SK-N-SH (cell line): ENCODE data around the gene INPPL1. TPM values are rescaled to one million over a fixed set of nuclear protein-coding genes. Genes with fewer than 3 reads are reported as not detected.

ENCODE experiments used
- CTCF ChIA-PET: fragments of 300-600, 350-600 bp; formaldehyde crosslinking; extraction: SDS; loops from one replicate; lab custom pipeline; 2021; lab: Yijun Ruan, JAX
- POLR2A ChIA-PET: fragments of 350-600 bp; sonication (Branson Sonifier 250); formaldehyde crosslinking; extraction: SDS; loops from one replicate; lab custom pipeline; 2020; ENCODE audit warnings: antibody characterized with exemption, inconsistent platforms; lab: Yijun Ruan, JAX
- DNase-seq: peaks from one replicate; pipeline ENCODE4 v3.0.0; 2012
- H2AFZ ChIP-seq: fragments of 200-600 bp; sonication (generic); 2 replicates; pipeline ENCODE4 v1.8.1; 2016; ENCODE audit warnings: antibody characterized with exemption, mild to moderate bottlenecking, low read depth
- H3F3A ChIP-seq: fragments of 200-600 bp; sonication (generic); replicated peaks from 2 replicates; pipeline ENCODE3; 2016; ENCODE audit warnings: antibody characterized with exemption, mild to moderate bottlenecking; ENCODE audit not compliant: insufficient read depth
- H3K27ac ChIP-seq, 2 experiments: fragments of 200-500 bp in 1 of 2; fragments of 200-600 bp in 1 of 2; sonication (Bioruptor generic) in 1 of 2; sonication (generic), shearing (Covaris generic) in 1 of 2; 2 replicates each; pipeline versions ENCODE4 v1.5.1 to v1.6.1; 2014 to 2016; ENCODE audit warnings: low read depth in 2 of 2, inconsistent platforms in 1 of 2, low read length in 1 of 2, mild to moderate bottlenecking in 1 of 2, mixed read lengths in 1 of 2
- H3K27me3 ChIP-seq: fragments of 200-600 bp; sonication (generic), shearing (Covaris generic); 2 replicates; pipeline ENCODE4 v1.6.1; 2016; ENCODE audit warnings: mixed run types; ENCODE audit not compliant: insufficient read depth
- H3K36me3 ChIP-seq, 2 experiments: fragments of 200-500 bp in 1 of 2; fragments of 200-600 bp in 1 of 2; sonication (Bioruptor generic) in 1 of 2; sonication (generic) in 1 of 2; replicated peaks in 1 of 2; 2 replicates each; pipeline versions ENCODE3 to v1.5.1; 2014 to 2016; ENCODE audit warnings: low read length in 1 of 2, mild to moderate bottlenecking in 1 of 2; ENCODE audit not compliant: insufficient read depth in 2 of 2, control insufficient read depth in 1 of 2
- H3K4me1 ChIP-seq, 2 experiments: fragments of 200-500 bp in 1 of 2; fragments of 200-600 bp in 1 of 2; sonication (Bioruptor generic) in 1 of 2; sonication (generic), shearing (Covaris generic) in 1 of 2; 2 replicates each; pipeline versions ENCODE4 v1.5.1 to v1.6.1; 2014 to 2016; ENCODE audit warnings: low read depth in 1 of 2, low read length in 1 of 2, mixed run types in 1 of 2; ENCODE audit not compliant: insufficient read depth in 2 of 2, control insufficient read depth in 1 of 2
- H3K4me2 ChIP-seq: fragments of 200-600 bp; sonication (generic), shearing (Covaris generic); 2 replicates; pipeline ENCODE4 v1.6.1; 2017; ENCODE audit warnings: mixed run types
- H3K4me3 ChIP-seq, 2 experiments: fragments of 200-500 bp in 1 of 2; fragments of 200-600 bp in 1 of 2; sonication (Bioruptor generic) in 1 of 2; sonication (generic), shearing (Covaris generic) in 1 of 2; 2 replicates each; pipeline versions ENCODE4 v1.5.1 to v1.8.1; 2014 to 2016; ENCODE audit warnings: low read depth in 2 of 2, inconsistent platforms in 1 of 2, low read length in 1 of 2, mild to moderate bottlenecking in 1 of 2, mixed read lengths in 1 of 2, moderate library complexity in 1 of 2
- H3K79me2 ChIP-seq: fragments of 200-600 bp; sonication (generic); 2 replicates; pipeline ENCODE4 v1.8.1; 2017; ENCODE audit warnings: mild to moderate bottlenecking; ENCODE audit not compliant: insufficient read depth
- H3K9ac ChIP-seq: fragments of 200-600 bp; sonication (generic); 2 replicates; pipeline ENCODE4 v1.6.1; 2017; ENCODE audit warnings: mixed run types
- H3K9me2 ChIP-seq: fragments of 200-600 bp; sonication (generic); 2 replicates; pipeline ENCODE4 v1.6.1; 2017; ENCODE audit warnings: mixed run types
- H3K9me3 ChIP-seq: fragments of 200-600 bp; sonication (generic); 2 replicates; pipeline ENCODE4 v1.6.1; 2017; ENCODE audit warnings: mixed run types, mild to moderate bottlenecking, moderate library complexity
- H4K20me1 ChIP-seq: fragments of 200-600 bp; sonication (generic); 2 replicates; pipeline ENCODE4 v1.6.1; 2017; ENCODE audit warnings: mild to moderate bottlenecking, mixed run types; ENCODE audit not compliant: insufficient read depth
- CHD2 ChIP-seq: fragments of 150-350 bp; IDR thresholded peaks from 2 replicates; pipeline ENCODE4 v1.6.1; 2018; ENCODE audit warnings: low read length; ENCODE audit not compliant: partially characterized antibody
- EP300 ChIP-seq, 2 experiments: IDR thresholded peaks; 2 replicates each; pipeline versions ENCODE4 v1.4.0 to v1.6.1; 2012; ENCODE audit warnings: borderline replicate concordance in 1 of 2, low read depth in 1 of 2, low read length in 1 of 2
- EZH2phosphoT487 ChIP-seq: fragments of 200-600 bp; sonication (generic); IDR thresholded peaks from 2 replicates; pipeline ENCODE4 v1.6.1; 2017; ENCODE audit warnings: low read depth, mixed run types, mild to moderate bottlenecking, antibody characterized with exemption, moderate library complexity, borderline replicate concordance
- GATA2 ChIP-seq: sonication (generic); formaldehyde crosslinking; IDR thresholded peaks from 2 replicates; pipeline ENCODE4 v1.5.0; 2020; ENCODE audit warnings: mild to moderate bottlenecking, missing genetic modification reagents
- MEF2A ChIP-seq: IDR thresholded peaks from 2 replicates; pipeline ENCODE4 v1.4.0; 2012; ENCODE audit warnings: low read depth, borderline replicate concordance
- MXI1 ChIP-seq: IDR thresholded peaks from 2 replicates; pipeline ENCODE4 v1.6.1; 2012; ENCODE audit warnings: mild to moderate bottlenecking, low read depth, low read length, improper control_type of control experiment
- NRF1 ChIP-seq: IDR thresholded peaks from 2 replicates; pipeline ENCODE4 v1.6.1; 2012; ENCODE audit warnings: low read depth, mild to moderate bottlenecking, low read length
- RAD21 ChIP-seq: IDR thresholded peaks from 2 replicates; pipeline ENCODE4 v1.6.1; 2012; ENCODE audit warnings: mild to moderate bottlenecking, low read length
- RCOR1 ChIP-seq: fragments of 150-350 bp; IDR thresholded peaks from 2 replicates; pipeline ENCODE4 v1.6.1; 2017; ENCODE audit warnings: antibody characterized with exemption, low read length
- REST ChIP-seq: IDR thresholded peaks from 2 replicates; pipeline ENCODE4 v1.6.1; 2012; ENCODE audit warnings: mild to moderate bottlenecking, low read depth, low read length, moderate library complexity
- SMC3 ChIP-seq: IDR thresholded peaks from 2 replicates; pipeline ENCODE4 v1.6.1; 2012; ENCODE audit warnings: low read depth, low read length, improper control_type of control experiment
- TCF12 ChIP-seq: IDR thresholded peaks from 2 replicates; pipeline ENCODE4 v1.4.0; 2012
- WGBS: methylation state at CpG from one replicate; pipeline ENCODE4 v1.1.6; 2017; ENCODE audit warnings: low lambda C conversion rate; 5-methylcytosine and 5-hydroxymethylcytosine counted together
- polyA plus RNA-seq, 3 experiments: library from polyadenylated mRNA; depleted of rRNA; stranded (reverse); fragments of >200 nt; gene quantifications; 2 replicates each; pipeline ENCODE4 v1.2.3, GENCODE V29; 2012

The INPPL1 gene
- polyA plus RNA-seq, 1 of the 3 experiments (the other 2 are of a cell fraction) = 123 TPM

GRCh38 chr11:72244361-72245262 is 20.0 kb downstream of the INPPL1 start:
- Histone ChIP-seq H3K9me2 (no peaks in the 10 kb centered on the region), H3K4me1 (peaks cover 4 to 10% of the 10 kb centered on the region in 2 experiments; a peak in 1 of 4 replicates), H2AFZ (peak overlapping the region; percentile 33; the same call in 1 of the 2 replicates), H3K79me2 (peaks cover 24% of the 10 kb centered on the region), H3F3A (peaks cover 12% of the 10 kb centered on the region), H3K36me3 (peaks cover 3 to 10% of the 10 kb centered on the region in 2 experiments), H4K20me1 (no peaks in the 10 kb centered on the region; the same call in 1 of the 2 replicates), H3K9ac (no peak overlapping the region), H3K9me3 (no peaks in the 10 kb centered on the region), H3K4me3 (peak overlapping the region; percentile 14 to 83; a peak in 2 of 4 replicates), H3K4me2 (peak overlapping the region; percentile 75), H3K27ac (peak overlapping the region in 1 of 2 experiments; percentile 79; a peak in 2 of 4 replicates), H3K27me3 (no peaks in the 10 kb centered on the region; the same call in 1 of the 2 replicates)
- ChIA-PET CTCF (interaction anchor here (0.8 to 19.7 kb wide), 16 partner anchors 8 to 204 kb away, joined by 3 to 314 read pairs (median 4); partner anchors contain the start of gene CLPB), POLR2A (interaction anchor here (0.6 to 15.5 kb wide), 33 partner anchors 11 to 227 kb away, joined by 3 to 880 read pairs (median 7); partner anchors contain the start of genes CLPB and INPPL1)
- peak; percentile 92 for DNase-seq
- TF ChIP-seq EP300 (IDR thresholded peaks at IDR 0.05; ENCODE audit: borderline replicate concordance in 1 of 2, low read depth in 1 of 2, low read length in 1 of 2) = peak in 1 of 2 experiments; percentile 59; a peak in 2 of 4 replicates
- no peak for TF ChIP-seq TCF12
- TF ChIP-seq REST = no peak
- no peak for TF ChIP-seq EZH2phosphoT487
- peak; percentile 30; the same call in 1 of the 2 replicates for TF ChIP-seq RCOR1
- no peak for TF ChIP-seq SMC3
- TF ChIP-seq MXI1 = peak; percentile 57
- TF ChIP-seq MEF2A = no peak
- TF ChIP-seq NRF1 = 0 out of 2 replicates have a peak, but pooled peaks have one; percentile 11
- peak; percentile 71 for TF ChIP-seq CHD2
- 0 out of 2 replicates have a peak, but pooled peaks have one; percentile 8 for TF ChIP-seq GATA2
- peak; percentile 41 for TF ChIP-seq RAD21
- WGBS = 47% methylated on average over 41 of the region's 46 CpGs
